Spinal cord (tissue), 10 donors: ENCODE data around the gene PKN2. TPM values are rescaled to one million over a fixed set of nuclear protein-coding genes. Genes with fewer than 3 reads are reported as not detected.
"Not testable (repeated sequence)": the region's sequence is repeated elsewhere in the genome, so short reads cannot be mapped to it uniquely, and the experiment has no call there.

Experiments
- DNase-seq, 6 donors: peaks; one replicate each; pipeline versions ENCODE4 v3.0.0 to v3.0.0-alpha.2; 2013 to 2015; ENCODE audit warnings: low spot score in 6 of 6, low read depth in 4 of 6
- H3K27ac ChIP-seq: one replicate; pipeline ENCODE4 v1.5.1; 2013; ENCODE audit warnings: low read depth, low read length, control low read depth
- H3K27me3 ChIP-seq: one replicate; pipeline ENCODE4 v1.6.1; 2013; ENCODE audit warnings: low read length; ENCODE audit not compliant: control insufficient read depth, insufficient read depth
- H3K36me3 ChIP-seq: one replicate; pipeline ENCODE4 v1.6.1; 2013; ENCODE audit warnings: low read length; ENCODE audit not compliant: control insufficient read depth, insufficient read depth
- H3K4me1 ChIP-seq: one replicate; pipeline ENCODE4 v1.6.1; 2013; ENCODE audit warnings: low read length; ENCODE audit not compliant: control insufficient read depth, insufficient read depth
- H3K4me3 ChIP-seq: one replicate; pipeline ENCODE4 v1.5.1; 2013; ENCODE audit warnings: low read depth, low read length, control low read depth
- H3K9me3 ChIP-seq: one replicate; pipeline ENCODE4 v1.6.1; 2013; ENCODE audit warnings: low read length; ENCODE audit not compliant: control insufficient read depth, insufficient read depth
- WGBS: methylation state at CpG from one replicate; pipeline ENCODE4 v1.1.5; 2013; ENCODE audit warnings: missing lambda C conversion rate; ENCODE audit not compliant: insufficient coverage; 5-methylcytosine and 5-hydroxymethylcytosine counted together
- polyA plus RNA-seq, 2 donors: library from polyadenylated mRNA; unstranded; fragments of 120-200 nt; gene quantifications; one replicate each; pipeline ENCODE4 v1.2.1, GENCODE V29; 2013; ENCODE audit not compliant: insufficient read length in 2 of 2
- total RNA-seq, 2 donors: library from RNA; depleted of rRNA in 1 of 2; stranded (reverse); fragments of 120-200 nt in 1 of 2; fragments of >200 nt in 1 of 2; gene quantifications; one replicate each; pipeline versions ENCODE4 v1.2.3 to v1.2.4, GENCODE V29; 2013 to 2014
- donor health status: healthy.

PKN2 gene
- total and polyA plus RNA-seq, 4 donors, result 31.8 to 54.8 (median 39.7) TPM

GRCh38 chr1:88851303-88852063 lies 167.4 kb downstream of the PKN2 start:
- no peak for DNase-seq
- Histone ChIP-seq H3K4me3 (no peak overlapping the region), H3K27me3 (no peaks in the 10 kb centered on the region), H3K9me3 (no peaks in the 10 kb centered on the region), H3K4me1 (peaks cover 2% of the 10 kb centered on the region), H3K36me3 (peaks cover 13% of the 10 kb centered on the region), H3K27ac (no peak overlapping the region)
- WGBS, result 96% methylated on average over 3 of the region's 6 CpGs

DNA sequence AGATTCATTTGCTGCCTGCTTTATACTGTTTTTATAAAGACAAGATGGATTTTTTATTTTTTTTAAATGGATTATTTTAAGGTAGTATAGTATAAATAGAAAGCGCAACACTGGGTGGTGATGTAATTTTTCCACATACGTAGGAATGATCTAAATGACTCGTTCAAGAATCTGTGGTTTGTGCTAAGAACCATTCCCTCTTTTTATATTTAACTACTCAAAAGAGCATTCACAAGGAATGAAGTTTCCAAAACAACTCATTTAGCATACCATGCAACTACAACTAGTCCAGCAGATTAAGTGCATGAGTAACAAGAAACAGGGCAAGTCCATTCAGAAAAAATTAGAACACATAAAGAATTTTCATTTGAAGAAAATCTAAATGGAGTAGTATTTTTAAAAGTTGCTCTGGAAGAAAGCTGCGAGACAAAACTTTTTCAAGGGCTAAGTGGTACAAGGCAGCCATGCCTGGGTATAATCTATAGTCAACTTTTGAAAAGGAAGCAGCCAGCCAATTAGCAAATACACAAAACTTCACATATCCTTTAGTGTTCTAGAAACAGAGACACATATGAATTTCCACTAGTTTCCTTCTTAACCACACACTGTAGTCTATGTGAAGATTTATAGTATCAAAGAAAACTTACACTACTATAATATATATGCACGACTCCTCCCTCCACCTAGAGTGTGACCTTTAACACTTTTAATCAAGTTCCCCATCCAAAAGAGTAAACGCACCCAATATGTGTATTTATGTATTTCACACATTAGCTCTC lies 183.9 kb downstream of the PKN2 start:
- H3K36me3 ChIP-seq, result peaks cover 5% of the 10 kb centered on the region
- WGBS, result 83% methylated on average over 1 of the region's 6 CpGs
- H3K4me1 ChIP-seq, result no peaks in the 10 kb centered on the region
- H3K27me3 ChIP-seq, result no peaks in the 10 kb centered on the region
- no peak overlapping the region for H3K4me3 ChIP-seq
- no peaks in the 10 kb centered on the region for H3K9me3 ChIP-seq
- no peak overlapping the region for H3K27ac ChIP-seq
- DNase-seq, result no peak

GRCh38 chr1:88869644-88870043 lies 185.6 kb downstream of the PKN2 start:
- H3K4me1 ChIP-seq, H3K36me3 ChIP-seq, H3K27ac ChIP-seq, H3K9me3 ChIP-seq, DNase-seq, H3K27me3 ChIP-seq, H3K4me3 ChIP-seq: not testable (repeated sequence)
- WGBS, result 92% methylated on average over 12 of the region's 14 CpGs

DNA sequence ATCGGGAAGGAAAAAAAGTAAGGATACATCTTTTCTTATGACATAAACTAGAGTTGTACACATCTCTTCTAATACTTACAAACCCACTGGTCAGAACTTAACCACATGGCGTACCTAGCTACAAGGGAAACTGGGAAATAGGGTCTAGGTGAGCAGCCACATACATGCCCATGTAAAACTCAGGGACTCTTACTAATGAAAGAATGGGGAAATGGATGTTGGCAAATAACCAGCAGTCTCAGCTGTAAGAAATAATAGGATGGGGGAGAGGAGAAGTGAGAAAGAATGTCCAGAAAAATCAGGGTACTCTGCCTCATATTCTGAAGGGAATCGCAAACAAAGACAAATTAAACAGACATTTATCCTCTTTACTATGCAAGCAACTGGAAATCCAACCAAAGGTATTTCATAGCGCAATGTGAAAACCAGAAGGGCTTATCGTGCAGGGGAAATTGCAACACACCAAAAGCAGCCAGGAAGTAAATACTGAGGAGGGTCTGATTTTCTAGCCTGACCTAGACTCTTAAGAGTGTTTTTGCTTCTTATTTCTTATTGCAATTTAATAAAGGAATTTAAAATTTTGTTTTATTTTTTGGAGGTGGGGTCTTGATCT lies 189.8 kb downstream of the PKN2 start:
- Histone ChIP-seq H3K36me3 (peaks cover under 1% of the 10 kb centered on the region), H3K9me3 (no peaks in the 10 kb centered on the region), H3K4me3 (no peak overlapping the region), H3K27me3 (no peaks in the 10 kb centered on the region), H3K4me1 (no peaks in the 10 kb centered on the region), H3K27ac (no peak overlapping the region)
- DNase-seq, result no peak
- WGBS, result no CpG with 5 or more reads among the region's 5 CpGs

DNA sequence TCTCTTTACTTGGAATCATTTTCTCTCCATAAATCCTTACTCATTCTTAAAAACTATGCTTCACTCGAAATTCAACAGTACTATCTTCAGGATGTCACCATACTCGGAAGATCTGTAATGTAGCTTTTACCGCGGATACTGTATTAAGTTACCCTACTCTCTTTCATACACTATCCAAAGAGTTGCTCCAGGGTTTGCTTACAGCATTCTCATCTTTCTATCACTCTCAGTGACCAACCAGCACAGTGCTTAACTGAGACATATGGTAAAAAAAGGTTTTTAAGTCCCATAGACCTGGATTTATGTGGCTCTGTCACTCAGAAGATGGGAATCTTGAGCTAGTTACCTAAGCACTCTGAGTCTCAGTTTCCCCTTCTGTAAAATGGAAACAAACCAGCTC lies 191.5 kb downstream of the PKN2 start:
- no peak for DNase-seq
- Histone ChIP-seq H3K4me3 (no peak overlapping the region), H3K9me3 (no peaks in the 10 kb centered on the region), H3K27ac (no peak overlapping the region), H3K4me1 (no peaks in the 10 kb centered on the region), H3K36me3 (no peaks in the 10 kb centered on the region), H3K27me3 (no peaks in the 10 kb centered on the region)
- WGBS, result 94% methylated on average over 4 of the region's 4 CpGs

DNA sequence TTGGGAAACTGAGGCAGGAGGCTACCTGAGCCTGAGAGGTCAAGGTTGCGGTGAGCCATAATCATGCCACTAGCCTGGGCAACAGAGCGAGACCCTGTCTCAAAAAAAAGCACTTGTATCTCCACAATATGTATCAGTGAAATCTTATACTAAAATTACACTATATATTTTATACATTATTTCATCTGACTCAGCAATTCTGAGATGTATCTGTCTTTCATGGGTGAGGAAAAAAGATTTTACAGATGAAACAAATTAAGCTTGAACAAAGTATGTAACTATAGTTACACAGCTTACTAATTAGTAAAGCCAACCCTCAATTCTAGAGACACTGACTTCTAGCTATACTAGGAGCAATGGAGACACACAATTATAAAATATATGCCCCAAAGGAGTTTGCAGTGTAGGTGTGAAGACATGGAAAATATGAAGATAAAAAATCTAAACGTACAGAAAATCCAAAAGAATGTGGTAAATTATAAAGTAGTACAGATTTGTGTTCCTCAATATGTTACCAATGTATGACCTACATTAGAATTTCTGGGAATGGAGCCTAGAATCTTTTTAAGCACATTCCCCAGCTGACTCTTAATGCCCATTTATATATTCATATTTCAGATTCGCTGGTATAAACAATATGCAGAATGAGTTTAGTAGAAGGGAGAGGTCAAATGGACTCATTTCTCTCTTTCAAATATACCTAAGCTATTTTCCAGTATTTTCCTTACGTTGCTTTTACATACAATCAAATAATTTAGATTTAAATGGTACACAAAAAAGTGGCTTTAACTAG lies 192.7 kb downstream of the PKN2 start:
- no peak overlapping the region for H3K27ac ChIP-seq
- H3K4me3 ChIP-seq, result no peak overlapping the region
- WGBS, result no CpG with 5 or more reads among the region's 5 CpGs
- no peaks in the 10 kb centered on the region for H3K9me3 ChIP-seq
- no peaks in the 10 kb centered on the region for H3K4me1 ChIP-seq
- no peaks in the 10 kb centered on the region for H3K27me3 ChIP-seq
- no peaks in the 10 kb centered on the region for H3K36me3 ChIP-seq
- DNase-seq, result peak in 1 of 6 donors; percentile 68

GRCh38 chr1:88877382-88877825 lies 193.3 kb downstream of the PKN2 start:
- Histone ChIP-seq H3K27me3 (no peaks in the 10 kb centered on the region), H3K4me3 (no peak overlapping the region), H3K27ac (no peak overlapping the region), H3K4me1 (no peaks in the 10 kb centered on the region), H3K36me3 (no peaks in the 10 kb centered on the region), H3K9me3 (no peaks in the 10 kb centered on the region)
- no CpG with 5 or more reads among the region's 6 CpGs for WGBS
- peak in 2 of 6 donors; percentile 46 to 73 for DNase-seq

- no peak for DNase-seq
- Histone ChIP-seq H3K4me1 (no peaks in the 10 kb centered on the region), H3K27ac (no peak overlapping the region), H3K4me3 (no peak overlapping the region), H3K9me3 (no peaks in the 10 kb centered on the region), H3K36me3 (no peaks in the 10 kb centered on the region), H3K27me3 (no peaks in the 10 kb centered on the region)
- 84% methylated on average over 6 of the region's 9 CpGs for WGBS
Observed at GRCh38 chr1:88877911-88878310, 193.8 kb downstream of the PKN2 start.

GRCh38 chr1:88878731-88879130 lies 194.7 kb downstream of the PKN2 start:
- H3K4me3 ChIP-seq, result no peak overlapping the region
- no peak overlapping the region for H3K27ac ChIP-seq
- no peaks in the 10 kb centered on the region for H3K9me3 ChIP-seq
- H3K36me3 ChIP-seq, result no peaks in the 10 kb centered on the region
- DNase-seq, result no peak
- no peaks in the 10 kb centered on the region for H3K27me3 ChIP-seq
- WGBS, result 100% methylated on average over 2 of the region's 4 CpGs
- no peaks in the 10 kb centered on the region for H3K4me1 ChIP-seq
